ENCODE data around the gene NCOA7. TPM values are rescaled to one million over a fixed set of nuclear protein-coding genes. Genes with fewer than 3 reads are reported as not detected.
"Not testable (repeated sequence)": the region's sequence is repeated elsewhere in the genome, so short reads cannot be mapped to it uniquely, and the experiment has no call there.

Gene NCOA7
- total RNA-seq, 1 donor from 2014 or later, result 27.3 TPM

DNA sequence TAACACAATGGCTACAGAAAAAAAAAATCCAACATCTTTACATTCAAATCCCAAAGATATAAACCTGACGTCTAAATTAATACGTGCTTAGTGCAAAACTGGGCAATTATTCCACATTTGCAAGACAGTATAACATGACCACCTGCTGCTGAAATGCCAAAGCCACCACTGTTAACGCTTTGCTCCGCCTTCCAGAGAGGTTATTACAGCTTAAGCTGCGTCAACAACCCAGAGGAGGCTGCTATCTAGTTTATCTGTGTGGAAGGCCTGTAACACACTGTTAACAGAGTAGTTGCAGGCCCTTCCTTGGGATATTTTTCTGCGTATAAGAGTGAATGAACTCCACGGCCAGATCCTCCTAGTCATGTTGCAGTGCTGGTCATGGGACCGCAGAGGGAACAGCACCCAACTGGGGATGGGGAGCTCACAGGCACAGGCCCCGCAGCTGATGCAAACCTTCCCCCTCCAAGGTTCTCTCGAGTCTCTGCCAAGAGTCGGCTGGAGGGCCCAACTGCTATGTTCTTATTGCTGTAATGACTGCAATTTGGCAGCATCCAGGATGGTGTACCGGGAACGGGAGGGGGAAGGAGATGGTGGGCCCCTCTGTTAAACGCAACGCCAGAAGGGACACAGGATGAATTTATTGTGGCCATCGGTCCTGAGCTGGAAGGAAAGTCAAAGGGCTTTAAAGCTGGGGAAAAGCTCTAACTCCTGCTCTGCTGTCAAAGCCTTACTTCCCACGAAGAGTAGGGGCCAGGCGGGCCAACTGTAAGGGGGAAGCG lies 993 bp upstream of the NCOA7 start:
- DNase-seq (ENCODE audit: low spot score in 2 of 2) (peak in 1 of 2 donors; percentile 48), FAIRE-seq (no peak)

DNA sequence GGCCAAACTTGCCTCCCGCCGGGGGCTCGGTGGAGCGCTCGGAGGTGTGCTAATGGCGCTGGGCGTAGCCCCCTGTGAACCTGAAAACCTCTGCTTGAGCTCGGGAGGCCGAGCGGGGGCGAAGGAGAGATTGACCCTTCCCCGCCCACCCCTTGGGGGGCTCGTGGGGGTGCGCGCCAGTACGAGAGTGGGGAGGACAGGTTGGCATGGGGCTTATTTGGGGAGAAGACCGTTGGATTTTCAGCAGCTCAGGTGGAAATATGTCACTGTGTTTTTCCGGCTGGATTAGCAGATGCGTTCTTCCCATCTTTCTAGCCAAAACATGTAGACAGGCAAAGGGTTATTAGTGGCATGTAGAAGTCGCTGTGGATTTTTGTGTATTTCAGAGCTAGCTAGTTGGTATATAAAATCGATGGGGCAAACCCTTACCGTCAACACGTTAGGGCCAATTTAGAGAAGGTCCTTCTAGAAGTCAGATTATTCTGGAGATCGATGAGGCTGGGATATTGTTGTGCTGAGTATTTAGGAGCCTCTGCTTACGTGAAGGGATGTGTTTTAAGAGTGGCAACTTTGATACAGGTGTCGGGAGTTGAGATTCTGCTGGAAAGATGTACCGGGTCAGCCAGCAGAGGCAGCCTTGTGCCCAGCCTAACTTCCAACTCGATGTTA lies 525 bp downstream of the NCOA7 start:
- FAIRE-seq (no peak), DNase-seq (ENCODE audit: low spot score in 2 of 2) (peak in 1 of 2 donors; percentile 62)

DNA sequence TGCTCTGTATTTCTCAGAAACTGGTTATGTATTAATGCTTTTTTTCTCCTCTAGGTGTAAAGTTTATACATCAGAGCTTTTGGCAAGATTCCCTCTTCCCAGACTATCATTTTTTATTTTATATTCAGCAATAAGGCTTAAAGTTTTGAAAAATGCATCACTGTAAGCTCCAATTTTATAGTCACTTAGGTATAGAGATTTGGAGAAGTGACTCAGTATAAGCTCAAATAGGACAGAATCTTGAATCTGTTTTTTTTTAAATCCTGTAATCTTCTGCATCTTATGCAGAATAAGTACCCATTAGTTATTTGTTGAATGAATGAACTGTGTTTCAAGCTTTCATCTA lies 1.0 kb downstream of the NCOA7 start:
- FAIRE-seq, result no peak

DNA sequence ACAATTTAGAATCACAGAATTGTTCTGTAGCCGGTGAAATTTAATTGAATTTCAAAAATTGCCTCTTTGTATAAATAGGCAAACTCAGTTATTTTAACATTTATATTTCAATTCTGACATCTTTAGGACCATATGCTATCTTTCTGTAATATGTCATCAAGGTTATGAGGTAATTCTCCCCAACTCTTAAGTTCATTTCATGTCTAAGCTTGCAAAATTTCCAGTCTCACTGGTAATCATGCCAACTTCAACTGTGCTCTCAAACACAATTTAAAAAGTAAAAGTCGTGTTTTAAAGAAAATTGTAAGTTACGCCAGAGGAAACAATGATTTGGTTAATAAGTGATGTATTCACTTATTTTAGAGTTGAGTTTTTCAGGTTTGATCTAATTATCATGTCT lies 1.4 kb downstream of the NCOA7 start:
- FAIRE-seq (no peak), DNase-seq (ENCODE audit: low spot score in 2 of 2) (no peak)

More for the DNA sequence above, 1.0 kb downstream of the NCOA7 start:
- no peak for DNase-seq (ENCODE audit: low spot score in 2 of 2)

DNA sequence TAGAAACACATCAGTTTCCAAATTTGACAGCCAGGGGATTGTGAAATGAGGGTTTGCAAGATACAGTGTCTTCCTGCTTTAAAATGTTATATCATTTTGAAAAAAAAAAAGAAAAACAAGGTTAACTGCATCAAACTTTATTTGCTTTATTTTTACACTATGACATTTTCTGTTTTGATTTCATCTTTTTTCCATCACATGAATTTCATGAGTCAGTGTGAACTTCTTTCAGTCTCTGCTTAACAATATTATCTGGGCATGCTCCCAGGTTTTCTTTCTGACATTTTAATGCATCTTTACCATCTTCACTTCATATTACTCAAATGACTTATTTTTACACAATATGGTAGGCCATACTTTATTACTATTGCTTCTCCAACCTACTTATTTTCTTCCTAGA lies 1.9 kb downstream of the NCOA7 start:
- FAIRE-seq (no peak), DNase-seq (ENCODE audit: low spot score in 2 of 2) (no peak)

DNA sequence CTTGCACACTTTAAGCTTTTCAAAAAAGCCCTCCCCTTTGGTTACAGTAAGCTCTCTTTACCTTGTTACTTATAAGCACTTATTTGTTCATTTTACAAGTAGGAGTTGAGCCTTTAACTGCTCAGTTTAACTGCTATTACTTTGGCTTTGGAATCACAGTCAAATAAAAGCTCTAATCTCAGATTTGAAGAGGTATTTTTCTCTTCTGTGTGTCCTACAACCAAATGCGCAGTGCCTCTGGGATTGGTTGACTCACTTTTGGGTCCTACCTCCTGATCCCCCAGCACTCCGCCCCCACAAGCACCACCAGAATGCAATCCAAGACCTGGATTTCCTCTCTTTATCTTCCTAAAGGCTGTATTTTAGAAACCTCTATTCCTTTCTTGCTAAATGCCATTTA lies 2.5 kb downstream of the NCOA7 start:
- no peak for FAIRE-seq
- DNase-seq (ENCODE audit: low spot score in 2 of 2), result no peak

DNA sequence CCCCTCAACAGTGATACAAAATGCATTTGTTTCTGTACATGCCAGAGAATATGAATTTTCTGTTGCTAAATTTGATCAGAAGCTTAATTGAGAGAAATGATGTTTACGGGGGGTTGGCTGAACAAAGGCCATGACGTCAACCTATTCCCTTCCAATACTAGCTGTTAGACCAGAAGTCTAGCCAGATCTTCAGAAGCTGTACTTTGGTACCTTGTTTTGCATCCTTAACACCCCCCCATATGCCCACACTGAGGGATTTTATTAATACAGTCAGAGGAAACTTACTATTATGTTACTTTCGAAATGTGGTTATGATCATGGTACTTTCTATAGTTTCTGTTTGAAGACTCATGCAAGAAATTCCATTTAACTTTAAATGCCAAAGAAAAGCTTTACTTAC lies 3.1 kb downstream of the NCOA7 start:
- DNase-seq (ENCODE audit: low spot score in 2 of 2) (no peak), FAIRE-seq (no peak)

DNA sequence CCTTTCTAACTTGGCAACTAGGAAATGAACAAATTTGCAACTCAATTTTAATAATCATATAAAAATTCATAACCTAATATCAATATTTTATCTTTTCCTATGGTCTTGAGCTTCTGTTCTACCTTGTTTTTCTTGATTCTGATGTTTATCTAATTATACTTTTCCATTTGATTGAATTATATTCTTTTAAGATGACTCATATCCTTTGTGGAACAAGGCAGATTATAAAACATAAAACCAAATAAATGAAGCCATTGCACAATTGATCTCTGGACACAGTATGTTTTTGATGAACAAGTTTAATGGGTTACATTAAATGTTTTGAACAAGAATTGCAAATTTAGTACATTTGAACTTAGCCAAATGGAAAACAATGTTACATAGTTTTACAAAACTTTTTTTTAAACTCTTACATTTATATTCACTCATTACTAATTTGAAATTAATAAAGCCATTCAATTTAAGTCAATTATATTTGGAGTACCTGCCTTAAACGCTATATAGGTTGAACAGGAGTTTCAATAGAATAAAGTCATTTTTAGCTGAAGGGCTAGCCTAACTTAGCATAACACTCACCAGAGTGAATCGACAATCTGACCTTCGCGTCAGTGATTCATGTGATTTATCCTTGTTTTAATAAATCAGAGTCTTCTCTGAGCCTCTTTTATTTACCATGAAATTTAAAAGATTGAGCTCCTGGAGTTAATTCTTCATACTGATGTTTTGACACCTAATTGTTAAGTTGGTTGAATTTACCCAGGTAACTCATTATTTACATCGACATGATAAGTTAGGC lies 3.8 kb downstream of the NCOA7 start:
- no peak for FAIRE-seq

DNA sequence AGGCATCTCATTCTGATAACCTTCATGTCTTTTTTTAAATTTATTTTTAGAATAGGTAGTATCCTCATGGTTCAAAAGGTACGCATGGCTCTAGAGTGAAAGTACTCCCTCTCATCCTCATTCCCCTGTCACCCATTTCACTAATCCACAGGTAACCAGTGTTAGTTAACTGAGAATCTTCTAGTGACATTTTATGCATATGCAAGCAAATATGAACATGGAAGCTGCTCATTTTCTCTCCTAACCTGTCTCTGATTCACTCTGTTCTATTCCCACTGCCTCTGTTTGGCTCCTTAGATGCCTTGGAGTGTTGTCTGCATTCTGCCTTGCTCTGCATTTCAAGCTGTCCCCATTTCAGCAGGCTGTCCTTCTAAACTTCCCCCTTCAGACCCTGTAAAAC lies 4.5 kb downstream of the NCOA7 start:
- FAIRE-seq, result no peak
- DNase-seq (ENCODE audit: low spot score in 2 of 2), result no peak

More for the DNA sequence above, 3.8 kb downstream of the NCOA7 start:
- no peak for DNase-seq (ENCODE audit: low spot score in 2 of 2)

DNA sequence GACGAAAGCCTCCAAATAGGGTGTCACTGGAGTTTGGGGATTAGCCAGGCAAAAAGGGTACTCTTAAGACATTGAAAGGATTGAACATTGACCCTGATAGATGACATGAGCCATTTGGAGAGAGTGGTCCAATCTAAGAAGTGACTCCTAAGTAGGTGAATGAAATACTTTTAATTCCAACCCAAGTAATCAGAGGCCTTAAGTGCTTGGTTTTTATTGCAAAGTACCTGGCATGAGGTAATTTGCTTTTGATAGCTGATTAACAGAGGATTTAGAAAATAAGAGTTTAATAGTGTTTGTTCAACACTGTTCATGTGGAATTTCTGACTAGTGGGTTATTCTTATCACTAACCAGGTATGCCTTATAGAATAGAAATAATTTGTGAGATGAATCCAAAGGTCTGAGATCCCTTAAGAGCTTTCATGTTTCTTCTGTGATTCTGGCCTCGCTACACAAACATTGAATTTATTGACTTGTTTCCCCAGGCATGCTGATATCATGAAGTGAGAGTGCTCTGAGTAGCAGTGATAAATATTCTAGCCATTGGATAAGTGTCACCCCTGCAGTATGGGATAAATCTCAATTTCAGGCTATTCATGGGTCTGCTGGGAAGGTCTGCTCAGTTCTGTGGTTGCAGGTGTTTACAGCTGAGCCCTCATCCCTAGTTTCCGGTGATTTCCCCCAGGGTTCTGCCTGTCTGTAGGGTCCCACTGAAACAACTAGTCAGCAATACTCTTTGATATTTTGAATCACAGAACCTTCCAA lies 6.5 kb downstream of the NCOA7 start:
- FAIRE-seq, result no peak
- no peak for DNase-seq (ENCODE audit: low spot score in 2 of 2)

DNA sequence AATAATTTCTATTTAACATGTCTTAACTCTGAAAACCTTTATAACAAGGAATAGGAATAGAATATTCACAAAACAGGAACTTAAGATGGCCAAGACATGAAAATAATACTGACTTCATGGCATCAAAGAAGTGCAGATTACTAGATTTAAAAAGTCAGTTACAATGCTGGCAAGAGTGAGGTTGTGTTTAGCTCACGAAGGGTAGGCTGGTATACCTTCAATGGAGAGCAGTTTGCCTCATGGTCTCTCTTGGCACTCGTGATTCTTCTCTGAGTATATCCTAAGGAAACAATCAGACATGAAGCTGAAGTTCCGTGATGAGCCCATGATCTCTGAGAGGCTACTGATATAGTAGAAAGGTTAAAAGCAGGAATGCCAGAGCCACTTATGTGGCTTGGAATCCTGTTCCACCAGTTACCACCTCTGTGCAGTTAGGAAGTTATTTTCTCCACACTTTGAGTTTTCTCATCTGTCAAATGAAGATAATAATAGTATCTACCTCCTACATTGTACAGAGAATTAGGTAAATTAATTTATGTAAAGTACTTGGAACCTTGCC lies 7.2 kb downstream of the NCOA7 start:
- DNase-seq (ENCODE audit: low spot score in 2 of 2) (no peak), FAIRE-seq (no peak)

DNA sequence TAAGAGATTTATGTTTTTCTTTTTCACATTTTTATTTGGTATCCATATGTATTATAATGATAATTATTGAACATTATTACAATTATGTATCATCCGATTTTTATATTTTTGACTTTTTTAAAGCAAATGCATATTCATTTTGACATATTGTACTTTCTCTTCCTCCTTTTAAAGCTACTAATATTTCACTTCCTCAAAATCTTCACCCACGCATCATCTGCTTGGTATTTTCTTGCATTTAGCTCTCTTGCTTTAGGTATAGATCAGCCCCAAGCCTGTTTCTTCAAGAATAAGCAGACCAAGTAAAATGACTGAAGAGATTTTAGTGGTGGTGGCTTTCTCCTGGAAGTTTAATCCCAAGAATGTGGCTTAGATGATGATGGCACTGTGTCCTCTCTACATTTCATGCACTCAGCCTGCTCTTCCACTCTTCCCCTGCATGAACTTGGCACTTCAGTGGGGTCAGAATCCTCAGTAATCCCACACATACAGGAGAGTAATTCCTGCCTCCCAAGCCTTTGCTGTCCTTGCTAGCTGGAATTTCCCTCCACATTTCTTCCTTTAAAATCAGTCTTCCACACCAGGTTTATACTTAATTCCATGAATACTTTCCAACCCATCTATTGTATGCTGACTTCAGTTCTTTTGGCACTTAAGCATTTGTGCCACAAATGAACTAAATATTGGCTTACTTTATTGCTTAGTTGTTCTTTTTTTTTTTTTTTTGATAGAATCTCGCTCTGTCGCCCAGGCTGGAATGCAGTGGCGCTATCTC lies 8.2 kb downstream of the NCOA7 start:
- FAIRE-seq (no peak), DNase-seq (ENCODE audit: low spot score in 2 of 2) (no peak)

DNA sequence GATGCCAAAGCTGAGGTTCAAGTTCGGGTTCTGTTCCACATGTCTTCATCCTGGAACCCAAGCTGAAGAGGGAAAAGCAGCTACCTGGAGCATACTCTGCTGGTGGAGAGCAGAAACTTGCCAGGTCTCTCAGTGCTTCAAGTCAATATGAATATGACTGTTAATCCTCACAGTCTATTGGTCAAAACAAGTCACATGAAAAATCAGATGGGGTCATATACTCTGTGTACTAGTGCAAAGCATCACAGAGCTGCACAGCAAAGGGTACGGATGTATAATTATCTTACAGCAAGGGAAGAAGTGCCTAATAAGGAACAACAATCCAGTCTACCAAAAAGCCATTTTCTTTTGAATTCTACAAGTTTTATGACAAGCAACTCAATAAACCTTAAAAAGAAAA lies 11.6 kb downstream of the NCOA7 start:
- FAIRE-seq (no peak), DNase-seq (ENCODE audit: low spot score in 2 of 2) (no peak)

DNA sequence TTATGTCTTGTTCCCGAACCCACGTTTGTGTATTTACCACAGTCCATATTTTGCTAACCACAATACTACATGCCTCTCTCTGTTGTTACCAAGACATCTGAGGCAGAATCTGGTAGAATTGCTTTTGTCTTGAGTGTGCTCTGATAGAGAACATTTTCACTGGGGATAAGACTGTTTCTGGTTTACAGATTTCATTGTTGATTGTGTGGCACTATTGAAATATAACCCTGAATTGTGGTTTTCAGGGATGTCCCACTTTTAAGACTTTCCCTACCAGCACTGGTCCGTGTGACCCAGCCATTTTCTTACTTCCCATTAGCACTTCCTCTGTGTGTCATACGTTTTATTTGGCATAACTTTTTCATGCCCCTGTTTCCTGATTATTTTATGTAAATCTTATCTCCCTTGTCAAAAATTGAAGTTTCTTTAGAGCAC lies 12.2 kb downstream of the NCOA7 start:
- DNase-seq (ENCODE audit: low spot score in 2 of 2), result no peak
- FAIRE-seq, result no peak

DNA sequence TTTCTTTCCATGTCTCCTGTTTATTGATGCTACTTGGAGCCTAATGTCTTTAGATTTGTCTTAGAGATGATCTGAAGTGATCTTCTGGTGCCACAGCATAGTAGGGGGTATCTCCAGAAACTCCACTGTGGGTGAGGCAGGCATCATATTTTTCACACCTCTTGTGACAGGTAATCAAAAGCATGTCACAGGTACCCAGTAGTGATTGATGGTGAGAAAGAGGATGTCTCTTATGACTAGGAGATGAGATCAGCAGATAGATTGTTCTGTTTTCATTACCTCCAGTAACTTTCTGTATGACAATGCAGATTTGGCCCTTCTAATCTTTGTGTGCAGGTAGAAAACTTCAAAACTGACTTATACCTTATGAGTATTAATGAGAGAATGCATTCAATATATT lies 13.5 kb downstream of the NCOA7 start:
- DNase-seq (ENCODE audit: low spot score in 2 of 2), result no peak
- no peak for FAIRE-seq

DNA sequence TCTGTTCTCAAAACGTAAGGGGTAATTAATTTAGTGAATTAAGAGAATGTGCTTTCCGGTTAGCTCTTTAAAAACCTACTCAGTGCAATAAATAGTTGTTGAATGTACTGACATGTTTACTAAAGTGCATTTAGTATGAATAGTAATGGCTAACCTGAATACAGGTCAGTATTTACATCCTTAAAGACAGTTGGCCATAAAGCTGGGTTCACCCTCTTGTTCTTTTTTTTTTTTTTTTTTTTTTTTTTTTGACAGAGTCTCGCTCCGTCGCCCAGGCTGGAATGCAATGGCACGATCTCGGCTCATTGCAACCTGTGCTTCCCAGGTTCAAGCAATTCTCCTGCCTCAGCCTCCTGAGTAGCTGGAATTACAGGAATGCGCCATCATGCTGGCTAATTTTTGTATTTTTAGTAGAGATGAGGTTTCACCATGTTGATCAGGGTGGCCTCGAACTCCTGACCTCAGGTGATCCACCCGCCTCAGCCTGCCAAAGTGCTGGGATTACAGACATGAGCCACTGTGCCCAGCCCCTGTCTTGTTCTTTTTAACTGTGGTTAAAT lies 14.2 kb downstream of the NCOA7 start:
- DNase-seq (ENCODE audit: low spot score in 2 of 2); FAIRE-seq: not testable (repeated sequence)

DNA sequence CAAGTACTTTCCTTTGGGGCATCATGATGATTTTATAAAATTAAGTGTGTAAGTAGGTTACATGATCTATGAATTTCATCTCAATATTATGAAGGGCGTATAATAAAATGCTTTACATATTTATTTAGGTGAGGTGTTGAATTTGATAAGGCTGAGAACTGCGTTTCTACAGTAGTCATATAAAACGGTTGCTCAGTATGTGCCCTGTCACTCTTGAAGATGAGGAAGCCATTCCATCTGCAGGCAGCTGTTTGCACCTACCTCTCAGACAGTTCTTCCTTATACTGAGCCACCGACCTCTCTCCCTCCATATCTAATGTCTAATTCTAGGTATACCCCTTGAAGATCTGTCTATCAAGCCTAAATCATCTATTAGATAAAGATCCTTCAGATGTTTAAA lies 16.1 kb downstream of the NCOA7 start:
- FAIRE-seq, result no peak
- no peak for DNase-seq (ENCODE audit: low spot score in 2 of 2)

DNA sequence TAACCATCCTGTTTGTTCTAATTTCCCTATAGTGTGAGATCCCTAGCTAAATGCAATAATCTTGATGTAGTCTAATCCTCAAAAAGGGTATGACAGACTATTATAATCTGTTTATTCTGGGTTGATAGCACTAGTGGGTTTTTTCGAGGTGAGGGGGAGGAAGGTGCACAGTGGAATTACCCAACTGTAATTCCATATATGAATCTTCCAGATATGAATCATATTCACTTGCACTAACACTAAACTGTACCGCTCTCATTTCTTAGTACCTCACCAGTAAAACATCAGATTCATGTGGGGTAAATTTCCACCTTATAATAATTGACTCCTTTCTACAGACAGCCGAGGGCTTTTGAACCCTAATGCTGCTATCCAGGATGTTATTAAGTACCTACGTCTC lies 16.5 kb downstream of the NCOA7 start:
- no peak for DNase-seq (ENCODE audit: low spot score in 2 of 2)
- FAIRE-seq, result no peak

DNA sequence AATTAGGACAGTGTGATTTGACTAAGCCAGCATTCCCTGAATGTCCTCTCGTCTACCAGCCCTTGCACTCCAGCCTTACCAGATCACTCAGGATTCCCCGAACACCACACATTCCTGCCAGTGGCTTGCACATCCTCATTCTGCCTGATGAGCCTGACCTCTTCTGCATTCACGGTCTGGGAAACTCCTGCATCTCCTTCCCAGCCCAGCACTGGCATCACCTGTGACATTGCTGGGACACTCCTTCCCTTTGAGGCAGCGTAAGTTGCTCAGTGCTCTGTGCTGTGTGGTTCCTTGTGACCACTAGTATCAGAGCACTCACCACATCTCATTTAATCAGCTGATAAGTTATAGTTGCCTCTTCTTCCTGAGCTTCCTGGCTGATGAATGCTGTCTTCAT lies 17.3 kb downstream of the NCOA7 start:
- DNase-seq (ENCODE audit: low spot score in 2 of 2) (no peak), FAIRE-seq (no peak)
